ENCODE results near the gene TGIF2. TPM values are rescaled to one million over a fixed set of nuclear protein-coding genes. Genes with fewer than 3 reads are reported as not detected.

TGIF2 gene
- total and polyA plus RNA-seq, 2 of the 8 experiments (the other 6 are each of a cell fraction or from before 2014, with no cell fraction given), result 49.7 to 76.7 TPM

DNA sequence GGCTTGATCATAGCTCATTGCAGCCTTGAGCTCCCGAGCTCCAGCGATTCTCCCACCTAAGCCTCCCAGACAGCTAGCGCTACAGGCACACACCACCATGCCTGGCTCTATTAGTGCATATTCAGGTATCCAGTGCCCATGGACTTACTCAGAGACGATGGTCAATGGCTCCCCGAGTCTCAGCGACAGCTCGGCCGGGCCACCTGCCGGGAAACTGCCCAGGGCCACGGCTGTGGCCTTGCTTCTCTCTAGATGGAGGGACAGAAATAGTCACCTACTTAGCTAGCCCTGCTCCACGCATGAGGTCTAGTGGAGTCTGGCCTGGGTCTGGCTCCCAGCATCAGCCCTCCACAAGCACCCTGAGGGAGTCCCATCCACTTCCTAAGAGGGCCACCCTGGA, 60.9 kb downstream of the TGIF2 start:
- H3K14ac ChIP-seq (ENCODE audit: insufficient read length), result no peak overlapping the region
- CTCF ChIA-PET (ENCODE audit: partially characterized antibody), result interaction anchor here (0.8 to 9.9 kb wide), 7 partner anchors 8 to 244 kb away, joined by 3 to 92 read pairs (median 19); partner anchors contain the start of gene SLA2
- POLR2A ChIA-PET (ENCODE audit: partially characterized antibody), result interaction anchor here (0.7 kb wide), 1 partner anchor 43 kb away, joined by 3 read pairs; no protein-coding TSS in a partner anchor
- H3K79me2 ChIP-seq (ENCODE audit: control insufficient read depth in 1 of 2, insufficient read depth in 2 of 2, low read length in 2 of 2), result no peaks in the 10 kb centered on the region
- TF ChIP-seq, protein P1, sequence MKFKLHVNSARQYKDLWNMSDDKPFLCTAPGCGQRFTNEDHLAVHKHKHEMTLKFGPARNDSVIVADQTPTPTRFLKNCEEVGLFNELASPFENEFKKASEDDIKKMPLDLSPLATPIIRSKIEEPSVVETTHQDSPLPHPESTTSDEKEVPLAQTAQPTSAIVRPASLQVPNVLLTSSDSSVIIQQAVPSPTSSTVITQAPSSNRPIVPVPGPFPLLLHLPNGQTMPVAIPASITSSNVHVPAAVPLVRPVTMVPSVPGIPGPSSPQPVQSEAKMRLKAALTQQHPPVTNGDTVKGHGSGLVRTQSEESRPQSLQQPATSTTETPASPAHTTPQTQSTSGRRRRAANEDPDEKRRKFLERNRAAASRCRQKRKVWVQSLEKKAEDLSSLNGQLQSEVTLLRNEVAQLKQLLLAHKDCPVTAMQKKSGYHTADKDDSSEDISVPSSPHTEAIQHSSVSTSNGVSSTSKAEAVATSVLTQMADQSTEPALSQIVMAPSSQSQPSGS (IDR thresholded peaks at IDR 0.05; ENCODE audit: low read length), result no peak
- TF ChIP-seq, protein P2, sequence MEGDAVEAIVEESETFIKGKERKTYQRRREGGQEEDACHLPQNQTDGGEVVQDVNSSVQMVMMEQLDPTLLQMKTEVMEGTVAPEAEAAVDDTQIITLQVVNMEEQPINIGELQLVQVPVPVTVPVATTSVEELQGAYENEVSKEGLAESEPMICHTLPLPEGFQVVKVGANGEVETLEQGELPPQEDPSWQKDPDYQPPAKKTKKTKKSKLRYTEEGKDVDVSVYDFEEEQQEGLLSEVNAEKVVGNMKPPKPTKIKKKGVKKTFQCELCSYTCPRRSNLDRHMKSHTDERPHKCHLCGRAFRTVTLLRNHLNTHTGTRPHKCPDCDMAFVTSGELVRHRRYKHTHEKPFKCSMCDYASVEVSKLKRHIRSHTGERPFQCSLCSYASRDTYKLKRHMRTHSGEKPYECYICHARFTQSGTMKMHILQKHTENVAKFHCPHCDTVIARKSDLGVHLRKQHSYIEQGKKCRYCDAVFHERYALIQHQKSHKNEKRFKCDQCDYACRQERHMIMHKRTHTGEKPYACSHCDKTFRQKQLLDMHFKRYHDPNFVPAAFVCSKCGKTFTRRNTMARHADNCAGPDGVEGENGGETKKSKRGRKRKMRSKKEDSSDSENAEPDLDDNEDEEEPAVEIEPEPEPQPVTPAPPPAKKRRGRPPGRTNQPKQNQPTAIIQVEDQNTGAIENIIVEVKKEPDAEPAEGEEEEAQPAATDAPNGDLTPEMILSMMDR (IDR thresholded peaks at IDR 0.05; ENCODE audit: control extremely low read depth in 1 of 3, insufficient read depth in 1 of 3, low read depth in 1 of 3, low read length in 3 of 3), result no peak
- TF ChIP-seq CHD2 (IDR thresholded peaks at IDR 0.05; ENCODE audit: low read length) (no peak), ZNF274 (IDR thresholded peaks at IDR 0.05; ENCODE audit: borderline replicate concordance, extremely low read depth, low read length) (no peak), SP1 (IDR thresholded peaks at IDR 0.05; ENCODE audit: low read depth, low read length) (no peak)
- H2BK120ac ChIP-seq (replicated peaks; ENCODE audit: low read depth, low read length), result no peak overlapping the region
- no peak overlapping the region for H4K91ac ChIP-seq (replicated peaks; ENCODE audit: insufficient read length, low read length)
- H3K23ac ChIP-seq (ENCODE audit: insufficient read length), result no peak overlapping the region
- H2BK5ac ChIP-seq (ENCODE audit: low read depth, low read length), result no peak overlapping the region
- no peaks in the 10 kb centered on the region for H3K79me1 ChIP-seq (ENCODE audit: low read depth, low read length)
- WGBS, 2 experiments (ENCODE audit: extremely low coverage in 1 of 2, insufficient coverage in 1 of 2, insufficient read length in 1 of 2, insufficient replicate concordance in 2 of 2, low coverage in 1 of 2, low lambda C conversion rate in 2 of 2, missing lambda C conversion rate in 1 of 2), result 96% methylated on average over 11 of the region's 11 CpGs; no CpG with 5 or more reads in 1 of the 2 experiments
- H3K4me2 ChIP-seq (ENCODE audit: insufficient read depth in 1 of 2, low read depth in 2 of 2, low read length in 2 of 2), result no peak overlapping the region
- no peaks in the 10 kb centered on the region for H3K9me3 ChIP-seq (ENCODE audit: insufficient read depth in 2 of 2, low read depth in 1 of 2, low read length in 1 of 2)
- H3K23me2 ChIP-seq (ENCODE audit: low read depth, low read length), result no peaks in the 10 kb centered on the region
- no peak overlapping the region for H3K4me3 ChIP-seq (ENCODE audit: extremely low read depth in 1 of 4, insufficient read depth in 2 of 4, low read depth in 3 of 4, low read length in 4 of 4)
- no peak overlapping the region for H3K9ac ChIP-seq (replicated peaks in 1 of 4; ENCODE audit: extremely low read depth in 1 of 4, low read depth in 3 of 4, low read length in 3 of 4)
- H3K27me3 ChIP-seq (replicated peaks in 1 of 4; ENCODE audit: control insufficient read depth in 3 of 4, extremely low read depth in 1 of 4, insufficient read depth in 3 of 4, low read length in 3 of 4), result no peaks in the 10 kb centered on the region
- no peak overlapping the region for H3K4ac ChIP-seq (replicated peaks; ENCODE audit: insufficient read length, low read depth, low read length)
- no peaks in the 10 kb centered on the region for H4K20me1 ChIP-seq (replicated peaks in 1 of 2; ENCODE audit: control insufficient read depth in 1 of 2, insufficient read depth in 2 of 2, low read length in 2 of 2)
- H2BK15ac ChIP-seq (ENCODE audit: low read length), result no peak overlapping the region
- H2AK5ac ChIP-seq (ENCODE audit: low read depth, low read length), result no peak overlapping the region
- DNase-seq (ENCODE audit: low read depth in 1 of 2, low spot score in 2 of 2) (no peak), FAIRE-seq (no peak)
- no peak overlapping the region for H4K8ac ChIP-seq (ENCODE audit: extremely low read depth, insufficient read depth, low read length)
- H3K27ac ChIP-seq (ENCODE audit: low read depth, low read length), result no peak overlapping the region
- no peak overlapping the region for H3K18ac ChIP-seq (ENCODE audit: extremely low read depth, low read length)
- H4K5ac ChIP-seq (ENCODE audit: insufficient read length, low read depth, low read length), result no peak overlapping the region
- H3K4me1 ChIP-seq (replicated peaks in 1 of 4; ENCODE audit: control insufficient read depth in 3 of 4, insufficient read depth in 4 of 4, low read length in 3 of 4), result no peaks in the 10 kb centered on the region; a peak in 2 of 7 replicates
- H3K36me3 ChIP-seq (ENCODE audit: control insufficient read depth in 2 of 4, insufficient read depth in 4 of 4, low read length in 3 of 4), result no peaks in the 10 kb centered on the region
- H2BK20ac ChIP-seq (ENCODE audit: low read length), result no peak overlapping the region
- H3K56ac ChIP-seq (replicated peaks; ENCODE audit: insufficient read length, low read depth, low read length), result no peak overlapping the region
- H2BK12ac ChIP-seq (ENCODE audit: low read depth, low read length), result no peak overlapping the region
- no peak overlapping the region for H2AFZ ChIP-seq (ENCODE audit: low read length)
